Progenitor cell of endocrine pancreas (in vitro differentiated cells): ENCODE results near the gene PLSCR4. TPM values are rescaled to one million over a fixed set of nuclear protein-coding genes. Genes with fewer than 3 reads are reported as not detected.

Source experiments
- DNase-seq: peaks from one replicate; pipeline ENCODE4 v3.0.0; 2021; ENCODE audit warnings: low spot score; ENCODE audit not compliant: unreplicated experiment
- H3K27ac Mint-ChIP-seq: 2 replicates; pipeline ENCODE4 v1.8.0; 2021; ENCODE audit warnings: mild to moderate bottlenecking, moderate library complexity, mixed read lengths
- H3K27me3 Mint-ChIP-seq: 2 replicates; pipeline ENCODE4 v1.8.0; 2021; ENCODE audit warnings: mixed read lengths
- H3K36me3 Mint-ChIP-seq: 2 replicates; pipeline ENCODE4 v1.8.0; 2022; ENCODE audit warnings: mixed read lengths; ENCODE audit not compliant: insufficient read depth
- H3K4me1 Mint-ChIP-seq: 2 replicates; pipeline ENCODE4 v1.8.0; 2021; ENCODE audit warnings: low read depth, mixed read lengths
- H3K4me3 Mint-ChIP-seq: 2 replicates; pipeline ENCODE4 v1.8.0; 2021; ENCODE audit warnings: low read depth, mild to moderate bottlenecking, moderate library complexity, mixed read lengths
- H3K9me3 Mint-ChIP-seq: 2 replicates; pipeline ENCODE4 v1.8.0; 2021; ENCODE audit warnings: low read depth, mixed read lengths
- CTCF ChIP-seq: fragments of 200-600 bp; sonication (generic); IDR thresholded peaks from one replicate; pipeline ENCODE4 v1.5.0; 2021; ENCODE audit warnings: antibody characterized with exemption, mild to moderate bottlenecking; ENCODE audit not compliant: unreplicated experiment
- total RNA-seq: library from RNA; stranded (reverse); gene quantifications from 2 replicates; pipeline ENCODE4 v1.2.1, GENCODE V29; 2021

PLSCR4 gene
- total RNA-seq, 1 donor from 2014 or later: 9.2 TPM

GRCh38 chr3:146153429-146153828, 97.5 kb downstream of the PLSCR4 start:
- Mint-ChIP-seq H3K36me3 (peaks cover 13% of the 10 kb centered on the region), H3K4me1 (peaks cover 44% of the 10 kb centered on the region), H3K27ac (peak overlapping the region; percentile 78), H3K27me3 (no peaks in the 10 kb centered on the region), H3K4me3 (no peak overlapping the region), H3K9me3 (no peaks in the 10 kb centered on the region)
- TF ChIP-seq CTCF: no peak
- no peak for DNase-seq

- peaks cover 45% of the 10 kb centered on the region for H3K4me1 Mint-ChIP-seq
- H3K9me3 Mint-ChIP-seq: no peaks in the 10 kb centered on the region
- no peak for DNase-seq
- TF ChIP-seq CTCF: no peak
- peak overlapping the region; percentile 85 for H3K27ac Mint-ChIP-seq
- H3K27me3 Mint-ChIP-seq: no peaks in the 10 kb centered on the region
- peak overlapping the region; percentile 48 for H3K4me3 Mint-ChIP-seq
- peaks cover 13% of the 10 kb centered on the region for H3K36me3 Mint-ChIP-seq
Measured at GRCh38 chr3:146152834-146153233, 98.1 kb downstream of the PLSCR4 start.

GRCh38 chr3:146148468-146148931, 102.4 kb downstream of the PLSCR4 start:
- Mint-ChIP-seq H3K27me3 (no peaks in the 10 kb centered on the region), H3K9me3 (no peaks in the 10 kb centered on the region), H3K4me3 (no peak overlapping the region), H3K27ac (no peak overlapping the region), H3K36me3 (peaks cover 15% of the 10 kb centered on the region), H3K4me1 (peaks cover 18% of the 10 kb centered on the region)
- no peak for DNase-seq
- TF ChIP-seq CTCF: no peak

GRCh38 chr3:146145642-146146041, 105.3 kb downstream of the PLSCR4 start:
- Mint-ChIP-seq H3K4me3 (no peak overlapping the region), H3K27me3 (no peaks in the 10 kb centered on the region)

GRCh38 chr3:146142757-146143156, 108.1 kb downstream of the PLSCR4 start:
- peaks cover 6% of the 10 kb centered on the region for H3K4me1 Mint-ChIP-seq
- H3K4me3 Mint-ChIP-seq: no peak overlapping the region
- peaks cover 2% of the 10 kb centered on the region for H3K36me3 Mint-ChIP-seq
- H3K27me3 Mint-ChIP-seq: no peaks in the 10 kb centered on the region
- no peak overlapping the region for H3K27ac Mint-ChIP-seq
- no peak for TF ChIP-seq CTCF
- no peaks in the 10 kb centered on the region for H3K9me3 Mint-ChIP-seq
- DNase-seq: no peak

More at GRCh38 chr3:146145642-146146041, 105.3 kb downstream of the PLSCR4 start:
- H3K9me3 Mint-ChIP-seq: no peaks in the 10 kb centered on the region
- peaks cover 11% of the 10 kb centered on the region for H3K4me1 Mint-ChIP-seq
- no peak for TF ChIP-seq CTCF
- peaks cover 5% of the 10 kb centered on the region for H3K36me3 Mint-ChIP-seq
- H3K27ac Mint-ChIP-seq: no peak overlapping the region
- no peak for DNase-seq

Other genes starting within 250 kb of the PLSCR4 start
- 49.2 and 54.9 TPM in 2 replicates for gene PLOD2, start 89.9 kb downstream of the PLSCR4 start, total RNA-seq
- 0.44 TPM in 1 of 2 replicates, not detected in the other for gene PLSCR2, start 218.5 kb upstream of the PLSCR4 start, total RNA-seq